H1 (cell line): Measurements from ENCODE around the gene FHOD1. TPM values are rescaled to one million over a fixed set of nuclear protein-coding genes. Genes with fewer than 3 reads are reported as not detected.

ENCODE experiments used
- CBX5 ChIP-seq: fragments of 300-800, 300-1000 bp; sonication (generic); IDR thresholded peaks from 2 replicates; pipeline ENCODE4 v1.7.1; 2016; ENCODE audit warnings: antibody characterized with exemption, low read length, low read depth
- CHD7 ChIP-seq: fragments of 300-600 bp; sonication (generic); IDR thresholded peaks from 2 replicates; pipeline ENCODE4 v1.7.1; 2012; ENCODE audit warnings: low read length, moderate library complexity, mild to moderate bottlenecking, inconsistent platforms; ENCODE audit not compliant: insufficient replicate concordance
- POLR2AphosphoS5 ChIP-seq: IDR thresholded peaks from 2 replicates; pipeline ENCODE4 v1.6.1; 2011; ENCODE audit warnings: low read depth, low read length
- SIX5 ChIP-seq: IDR thresholded peaks from 2 replicates; pipeline ENCODE4 v1.6.1; 2011; ENCODE audit warnings: mild to moderate bottlenecking, low read depth, low read length
- polyA plus RNA-seq, 7 experiments: library from polyadenylated mRNA; depleted of rRNA in 3 of 7; stranded (reverse) in 5 of 7; unstranded in 2 of 7; fragments of >200 nt in 5 of 7; fragments of 200-250 nt in 2 of 7; gene quantifications; 1 replicate in 5 of 7; 2 replicates in 1 of 7; 4 replicates in 1 of 7; pipeline versions ENCODE4 v1.2.1 to v1.2.3, GENCODE V29; 2011 to 2013; ENCODE audit warnings: missing spikeins in 2 of 7, mixed read lengths in 2 of 7
- total RNA-seq: library from RNA; stranded (reverse); fragmentation: NEBNext Ultra II Directional; extraction: Animal tissue kit (Norgen Biotek cat#: 25700); gene quantifications from 2 replicates; pipeline ENCODE4 v1.2.1, GENCODE V29; 2021

The FHOD1 gene
- total and polyA plus RNA-seq, 2 of the 8 experiments (the other 6 are each of a cell fraction or from before 2014, with no cell fraction given): 31.3 to 60.7 TPM

- TF ChIP-seq CHD7 (no peak), POLR2AphosphoS5 (no peak), CBX5 (no peak), SIX5 (no peak)
Measured at GRCh38 chr16:67294171-67294757, 47.0 kb upstream of the FHOD1 start (continued).
